Mesothelial cell of epicardium (in vitro differentiated cells): ENCODE data around the gene USH1C. TPM values are rescaled to one million over a fixed set of nuclear protein-coding genes. Genes with fewer than 3 reads are reported as not detected.

Experiments
- DNase-seq, 2 experiments: peaks; one replicate each; pipeline ENCODE4 v3.0.0; 2021; ENCODE audit warnings: low spot score in 2 of 2; ENCODE audit not compliant: unreplicated experiment in 2 of 2
- H3K27ac Mint-ChIP-seq: 2 replicates; pipeline ENCODE4 v1.8.0; 2021; ENCODE audit warnings: mixed read lengths
- H3K27me3 Mint-ChIP-seq: 2 replicates; pipeline ENCODE4 v1.8.0; 2021; ENCODE audit warnings: low read depth, mixed read lengths
- H3K36me3 Mint-ChIP-seq: 2 replicates; pipeline ENCODE4 v1.8.0; 2021; ENCODE audit warnings: mixed read lengths
- H3K4me1 Mint-ChIP-seq: 2 replicates; pipeline ENCODE4 v1.8.0; 2021; ENCODE audit warnings: mixed read lengths
- H3K4me3 Mint-ChIP-seq: 2 replicates; pipeline ENCODE4 v1.8.0; 2021; ENCODE audit warnings: mild to moderate bottlenecking, moderate library complexity, mixed read lengths
- H3K9me3 Mint-ChIP-seq: 2 replicates; pipeline ENCODE4 v1.8.0; 2021; ENCODE audit warnings: mixed read lengths
- CTCF ChIP-seq: fragments of 200-600 bp; sonication (generic); IDR thresholded peaks from one replicate; pipeline ENCODE4 v1.5.0; 2021; ENCODE audit warnings: antibody characterized with exemption; ENCODE audit not compliant: unreplicated experiment
- total RNA-seq: library from RNA; stranded (reverse); gene quantifications from 3 replicates; pipeline ENCODE4 v1.2.1, GENCODE V29; 2021

USH1C gene
- total RNA-seq, 1 donor from 2014 or later, result 0.54 TPM

GRCh38 chr11:17524221-17524620, 20.0 kb downstream of the USH1C start:
- Mint-ChIP-seq H3K36me3 (no peaks in the 10 kb centered on the region), H3K9me3 (no peaks in the 10 kb centered on the region), H3K27me3 (peaks cover 26% of the 10 kb centered on the region), H3K27ac (no peak overlapping the region), H3K4me1 (peaks cover 2% of the 10 kb centered on the region), H3K4me3 (no peak overlapping the region)
- no peak for TF ChIP-seq CTCF
- DNase-seq, result no peak

- Mint-ChIP-seq H3K27ac (no peak overlapping the region), H3K9me3 (no peaks in the 10 kb centered on the region), H3K4me3 (no peak overlapping the region), H3K4me1 (peaks cover 2% of the 10 kb centered on the region), H3K36me3 (no peaks in the 10 kb centered on the region), H3K27me3 (peaks cover 17% of the 10 kb centered on the region)
- DNase-seq, result no peak
- no peak for TF ChIP-seq CTCF
These were observed 21.6 kb downstream of the USH1C start for GRCh38 chr11:17522655-17523054.

- no peaks in the 10 kb centered on the region for H3K9me3 Mint-ChIP-seq
These were observed 22.9 kb downstream of the USH1C start for GRCh38 chr11:17521106-17521900.

GRCh38 chr11:17519061-17519885, 24.9 kb downstream of the USH1C start:
- H3K4me1 Mint-ChIP-seq, result peaks cover 2% of the 10 kb centered on the region
- TF ChIP-seq CTCF, result no peak
- no peak overlapping the region for H3K27ac Mint-ChIP-seq
- DNase-seq, result no peak
- no peaks in the 10 kb centered on the region for H3K36me3 Mint-ChIP-seq
- no peak overlapping the region for H3K4me3 Mint-ChIP-seq
- no peaks in the 10 kb centered on the region for H3K9me3 Mint-ChIP-seq
- H3K27me3 Mint-ChIP-seq, result peaks cover 31% of the 10 kb centered on the region

More at GRCh38 chr11:17521106-17521900, 22.9 kb downstream of the USH1C start:
- no peaks in the 10 kb centered on the region for H3K36me3 Mint-ChIP-seq
- no peak overlapping the region for H3K4me3 Mint-ChIP-seq
- H3K27ac Mint-ChIP-seq, result no peak overlapping the region
- DNase-seq, result no peak
- peaks cover 28% of the 10 kb centered on the region for H3K27me3 Mint-ChIP-seq
- no peak for TF ChIP-seq CTCF
- peaks cover 2% of the 10 kb centered on the region for H3K4me1 Mint-ChIP-seq

- no peaks in the 10 kb centered on the region for H3K36me3 Mint-ChIP-seq
- H3K27me3 Mint-ChIP-seq, result peaks cover 37% of the 10 kb centered on the region
- H3K4me3 Mint-ChIP-seq, result no peak overlapping the region
- no peaks in the 10 kb centered on the region for H3K9me3 Mint-ChIP-seq
- no peak overlapping the region for H3K27ac Mint-ChIP-seq
- peaks cover 2% of the 10 kb centered on the region for H3K4me1 Mint-ChIP-seq
- TF ChIP-seq CTCF, result no peak
- DNase-seq, result no peak
These were observed 25.9 kb downstream of the USH1C start for GRCh38 chr11:17518366-17518765.
